AG08396 (cell line): ENCODE measurements around the gene FBXL4.

ENCODE experiments used
- DNase-seq: peaks from one replicate; pipeline ENCODE4 v3.0.0; 2012; ENCODE audit warnings: low spot score, mixed read lengths

The FBXL4 gene

GRCh38 chr6:98824902-98825599, 122.7 kb downstream of the FBXL4 start:
- no peak for DNase-seq

- no peak for DNase-seq
These were observed 123.4 kb downstream of the FBXL4 start for GRCh38 chr6:98824162-98824901.

- no peak for DNase-seq
These were observed 124.2 kb downstream of the FBXL4 start for GRCh38 chr6:98823428-98824161.

GRCh38 chr6:98821756-98822405, 125.9 kb downstream of the FBXL4 start:
- no peak for DNase-seq
